HepG2 (cell line): ENCODE measurements around the gene COBL.

Experiments
- FOSL2 ChIP-seq: sonication (generic); formaldehyde crosslinking; IDR thresholded peaks from 2 replicates; pipeline ENCODE4 v1.4.0; 2020; ENCODE audit warnings: missing genetic modification reagents
- GABPB1 ChIP-seq: IDR thresholded peaks from 2 replicates; pipeline ENCODE4 v1.6.1; 2016; ENCODE audit warnings: mild to moderate bottlenecking, missing genetic modification reagents, moderate library complexity, missing compliant biosample characterization
- NFYB ChIP-seq: sonication (generic); formaldehyde crosslinking; IDR thresholded peaks from 2 replicates; pipeline ENCODE4 v1.4.0; 2020; ENCODE audit warnings: missing genetic modification reagents
- RELA ChIP-seq: sonication (generic); formaldehyde crosslinking; IDR thresholded peaks from 2 replicates; pipeline ENCODE4 v1.4.0; 2020; ENCODE audit warnings: missing genetic modification reagents
- SRSF1 ChIP-seq: fragments of 200-400 bp; formaldehyde crosslinking; optimal IDR thresholded peaks from 2 replicates; pipeline ENCODE3; 2017; ENCODE audit warnings: mild to moderate bottlenecking, low read depth, low read length, moderate library complexity
- SUZ12 ChIP-seq: fragments of 150-350 bp; IDR thresholded peaks from 2 replicates; pipeline ENCODE4 v1.6.1; 2014; ENCODE audit warnings: low read depth, low read length
- TF ChIP-seq, protein P1 (sequence below): sonication (generic); formaldehyde crosslinking; IDR thresholded peaks from 2 replicates; pipeline ENCODE4 v1.5.0; 2020; ENCODE audit warnings: mild to moderate bottlenecking, missing genetic modification reagents, moderate library complexity
- TF ChIP-seq, protein P2 (sequence below): IDR thresholded peaks from 2 replicates; pipeline ENCODE4 v1.6.1; 2012; ENCODE audit warnings: inconsistent platforms

DNA sequence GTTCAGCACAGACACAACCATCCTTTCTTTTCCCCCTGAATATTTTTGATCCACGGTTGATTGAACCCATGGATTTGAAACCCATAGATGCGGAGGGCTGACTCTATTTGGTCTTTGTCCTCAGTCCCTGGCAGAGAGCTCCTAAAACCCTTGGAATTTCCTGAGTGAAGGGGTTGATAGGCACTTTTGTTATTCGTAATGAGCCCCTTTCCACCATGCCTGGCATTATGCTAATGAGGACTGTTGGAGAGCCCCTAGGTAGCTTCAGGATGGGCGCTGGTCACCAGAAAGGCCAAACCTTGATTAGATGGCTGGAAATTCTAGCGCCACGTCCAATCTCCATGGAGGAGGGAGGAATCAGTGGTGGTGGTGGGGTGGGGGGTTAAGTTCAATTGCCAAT is 328.1 kb downstream of the COBL start:
- no peak for TF ChIP-seq FOSL2
- no peak for TF ChIP-seq GABPB1 (CRISPR knock-in tag)
- no peak for TF ChIP-seq RELA (CRISPR knock-in tag)
- TF ChIP-seq SUZ12: no peak
- no peak for TF ChIP-seq SRSF1
- TF ChIP-seq, protein P1, sequence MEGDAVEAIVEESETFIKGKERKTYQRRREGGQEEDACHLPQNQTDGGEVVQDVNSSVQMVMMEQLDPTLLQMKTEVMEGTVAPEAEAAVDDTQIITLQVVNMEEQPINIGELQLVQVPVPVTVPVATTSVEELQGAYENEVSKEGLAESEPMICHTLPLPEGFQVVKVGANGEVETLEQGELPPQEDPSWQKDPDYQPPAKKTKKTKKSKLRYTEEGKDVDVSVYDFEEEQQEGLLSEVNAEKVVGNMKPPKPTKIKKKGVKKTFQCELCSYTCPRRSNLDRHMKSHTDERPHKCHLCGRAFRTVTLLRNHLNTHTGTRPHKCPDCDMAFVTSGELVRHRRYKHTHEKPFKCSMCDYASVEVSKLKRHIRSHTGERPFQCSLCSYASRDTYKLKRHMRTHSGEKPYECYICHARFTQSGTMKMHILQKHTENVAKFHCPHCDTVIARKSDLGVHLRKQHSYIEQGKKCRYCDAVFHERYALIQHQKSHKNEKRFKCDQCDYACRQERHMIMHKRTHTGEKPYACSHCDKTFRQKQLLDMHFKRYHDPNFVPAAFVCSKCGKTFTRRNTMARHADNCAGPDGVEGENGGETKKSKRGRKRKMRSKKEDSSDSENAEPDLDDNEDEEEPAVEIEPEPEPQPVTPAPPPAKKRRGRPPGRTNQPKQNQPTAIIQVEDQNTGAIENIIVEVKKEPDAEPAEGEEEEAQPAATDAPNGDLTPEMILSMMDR: no peak
- no peak for TF ChIP-seq NFYB
- TF ChIP-seq, protein P2, sequence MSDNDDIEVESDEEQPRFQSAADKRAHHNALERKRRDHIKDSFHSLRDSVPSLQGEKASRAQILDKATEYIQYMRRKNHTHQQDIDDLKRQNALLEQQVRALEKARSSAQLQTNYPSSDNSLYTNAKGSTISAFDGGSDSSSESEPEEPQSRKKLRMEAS: no peak
